Kidney tubule cell (primary cell): ENCODE measurements around the gene TRIO.

Experiments used
- DNase-seq: peaks from one replicate; pipeline ENCODE4 v3.0.0-alpha.2; 2018; ENCODE audit warnings: low spot score

The TRIO gene

GRCh38 chr5:14330291-14330690 lies 187.1 kb downstream of the TRIO start:
- DNase-seq: no peak

- no peak for DNase-seq
These were observed 187.7 kb downstream of the TRIO start for GRCh38 chr5:14330729-14331385.

- no peak for DNase-seq
These were observed 188.2 kb downstream of the TRIO start for GRCh38 chr5:14331386-14331781.

- DNase-seq: no peak
These were observed 189.0 kb downstream of the TRIO start for GRCh38 chr5:14332038-14332631.

GRCh38 chr5:14332746-14333145 lies 189.6 kb downstream of the TRIO start:
- DNase-seq: no peak

GRCh38 chr5:14337593-14337992 lies 194.5 kb downstream of the TRIO start:
- DNase-seq: no peak

GRCh38 chr5:14339468-14339867 lies 196.3 kb downstream of the TRIO start:
- no peak for DNase-seq

- no peak for DNase-seq
These were observed 198.6 kb downstream of the TRIO start for GRCh38 chr5:14341571-14342230.

GRCh38 chr5:14342306-14342705 lies 199.2 kb downstream of the TRIO start:
- peak; percentile 69 for DNase-seq

- DNase-seq: no peak
These were observed 200.2 kb downstream of the TRIO start for GRCh38 chr5:14343376-14343775.

- no peak for DNase-seq
These were observed 204.4 kb downstream of the TRIO start for GRCh38 chr5:14347522-14347921.

GRCh38 chr5:14348142-14348541 lies 205.0 kb downstream of the TRIO start:
- no peak for DNase-seq

- no peak for DNase-seq
These were observed 205.9 kb downstream of the TRIO start for GRCh38 chr5:14349029-14349428.

GRCh38 chr5:14351086-14351661 lies 208.0 kb downstream of the TRIO start:
- DNase-seq: no peak

GRCh38 chr5:14351845-14352712 lies 208.9 kb downstream of the TRIO start:
- peak; percentile 68 for DNase-seq

GRCh38 chr5:14353726-14354474 lies 210.8 kb downstream of the TRIO start:
- DNase-seq: no peak

- no peak for DNase-seq
These were observed 212.2 kb downstream of the TRIO start for GRCh38 chr5:14355391-14355790.

GRCh38 chr5:14356305-14356704 lies 213.2 kb downstream of the TRIO start:
- DNase-seq: no peak

GRCh38 chr5:14357441-14357840 lies 214.3 kb downstream of the TRIO start:
- no peak for DNase-seq

- no peak for DNase-seq
These were observed 214.7 kb downstream of the TRIO start for GRCh38 chr5:14357851-14358250.

- DNase-seq: no peak
These were observed 215.4 kb downstream of the TRIO start for GRCh38 chr5:14358536-14358935.
